ENCODE measurements around the gene KIF26B.
"Not testable (repeated sequence)": the region's sequence is repeated elsewhere in the genome, so short reads cannot be mapped to it uniquely, and the experiment has no call there.

Gene KIF26B

DNA sequence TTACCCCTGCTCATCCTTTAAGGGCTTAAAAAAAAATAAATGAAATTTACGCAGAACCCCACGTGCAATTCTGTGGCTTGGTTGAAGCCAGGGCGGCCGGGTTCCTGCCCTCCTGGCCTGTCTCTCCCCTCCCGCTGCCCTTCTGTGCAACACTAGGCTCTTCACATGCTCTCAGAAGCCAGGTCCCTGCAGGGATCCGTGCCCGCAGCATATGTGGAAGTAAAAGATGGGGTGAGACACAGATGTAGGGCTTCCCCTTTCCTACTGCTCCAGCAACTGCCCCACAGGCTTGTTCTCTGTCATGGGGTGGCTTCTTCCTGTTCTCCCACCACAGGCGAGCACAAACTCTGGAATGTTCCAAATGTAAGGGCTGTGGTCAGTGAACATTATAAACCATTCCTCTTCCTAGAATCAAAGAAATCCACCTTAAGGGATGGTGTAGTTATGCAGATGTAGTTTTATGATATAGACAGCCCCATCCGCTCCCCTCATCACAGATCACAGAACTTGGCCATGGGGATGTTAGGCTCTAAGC lies 535.4 kb downstream of the KIF26B start:
- DNase-seq = no peak

DNA sequence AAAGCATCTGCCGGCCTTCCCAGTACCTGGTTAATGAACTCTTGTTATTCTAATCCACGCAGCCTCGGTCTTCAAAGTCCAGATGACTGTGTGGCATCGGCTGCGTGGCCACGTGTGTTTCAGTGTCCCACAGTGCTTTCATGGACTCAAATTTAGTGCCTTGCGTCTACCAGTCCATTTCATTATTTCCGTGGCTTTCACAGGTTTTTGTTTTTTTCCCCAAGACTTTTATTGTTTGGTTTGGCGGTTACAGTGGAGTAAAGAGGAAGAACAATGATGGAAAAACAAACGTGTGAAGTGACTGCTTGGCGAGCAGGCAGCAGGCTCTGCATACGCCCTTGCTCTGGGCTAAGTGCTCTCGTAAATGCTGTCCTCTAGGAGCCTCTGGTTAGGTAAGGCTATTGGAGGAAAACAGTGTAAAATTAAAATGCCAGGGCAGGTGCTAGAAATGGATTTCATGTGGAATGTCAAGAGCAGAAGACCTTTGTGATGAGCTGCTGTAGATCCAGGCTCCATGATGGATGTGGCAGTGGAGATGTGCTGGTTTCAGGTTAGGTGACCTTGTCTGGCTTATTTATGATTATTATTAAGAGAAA lies 536.3 kb downstream of the KIF26B start:
- DNase-seq = no peak

DNA sequence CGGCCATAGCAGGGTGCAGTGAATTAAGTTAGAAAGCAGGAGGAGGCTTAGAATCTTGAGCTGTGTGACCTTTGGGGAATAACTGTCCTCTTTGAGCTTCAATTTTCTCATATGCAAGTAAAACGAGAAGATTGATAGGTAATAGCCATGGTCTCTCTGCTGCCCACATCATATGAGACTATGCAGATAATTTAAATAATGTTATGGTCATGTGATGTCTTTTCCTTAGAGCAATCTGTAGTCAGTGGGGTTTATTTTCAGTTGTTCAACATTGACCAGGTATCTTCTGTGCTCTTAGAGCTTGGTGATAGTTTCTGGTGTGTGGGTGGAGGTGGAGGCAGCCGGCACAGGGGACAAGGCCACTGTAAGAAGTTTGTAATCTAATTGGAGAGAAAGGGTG lies 537.1 kb downstream of the KIF26B start:
- DNase-seq = no peak

DNA sequence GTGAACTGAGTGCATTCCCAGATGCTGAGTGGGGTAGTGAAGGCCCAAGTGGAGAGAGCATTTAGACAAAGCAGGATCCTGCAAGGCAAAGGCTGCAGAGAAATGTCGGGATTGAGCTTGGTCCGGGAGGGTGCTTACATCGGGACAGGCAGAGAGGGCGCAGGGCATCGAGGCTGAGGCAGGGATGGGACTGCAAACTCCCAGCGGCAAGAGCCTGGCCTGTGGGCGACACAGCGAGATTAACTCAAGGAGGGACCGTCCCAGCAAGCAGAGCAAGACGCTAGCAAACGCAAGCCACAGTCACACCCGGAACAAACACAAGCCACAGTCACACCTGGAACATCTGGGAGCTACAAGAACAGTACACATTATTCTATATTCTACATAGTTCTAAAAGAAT lies 537.5 kb downstream of the KIF26B start:
- DNase-seq = no peak

DNA sequence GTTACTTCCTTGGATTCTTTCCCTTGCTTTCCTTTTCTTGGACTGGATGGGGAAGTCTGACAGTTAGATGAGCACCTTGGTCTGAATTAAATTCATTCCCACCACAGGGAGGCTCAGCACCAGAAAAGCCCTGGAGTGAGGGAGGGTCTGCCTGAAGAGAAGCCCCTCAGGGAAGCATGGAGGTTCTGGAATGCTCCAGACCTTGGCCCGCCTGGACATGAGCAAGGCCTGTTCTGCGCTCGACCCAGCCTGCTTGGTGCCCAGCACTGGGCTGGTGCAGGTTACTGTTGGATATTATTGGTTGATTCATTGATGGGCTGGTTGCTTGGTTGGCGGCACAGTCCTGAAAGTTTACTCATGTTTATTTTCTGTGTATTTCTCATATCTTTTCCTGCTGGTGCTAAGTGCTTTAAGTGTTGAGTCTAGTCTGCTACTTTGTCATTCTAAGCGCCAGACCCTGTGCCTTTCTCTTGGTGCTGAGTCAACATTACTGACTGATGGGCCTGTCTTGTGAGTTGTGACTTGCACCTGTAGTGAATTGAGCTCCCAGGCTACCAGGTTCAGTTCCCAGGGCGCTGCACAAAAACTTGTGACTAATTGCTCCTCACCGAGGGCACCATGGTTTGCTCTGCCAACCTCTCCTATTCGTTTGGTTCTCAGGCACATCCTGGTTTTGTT lies 538.5 kb downstream of the KIF26B start:
- no peak for DNase-seq

DNA sequence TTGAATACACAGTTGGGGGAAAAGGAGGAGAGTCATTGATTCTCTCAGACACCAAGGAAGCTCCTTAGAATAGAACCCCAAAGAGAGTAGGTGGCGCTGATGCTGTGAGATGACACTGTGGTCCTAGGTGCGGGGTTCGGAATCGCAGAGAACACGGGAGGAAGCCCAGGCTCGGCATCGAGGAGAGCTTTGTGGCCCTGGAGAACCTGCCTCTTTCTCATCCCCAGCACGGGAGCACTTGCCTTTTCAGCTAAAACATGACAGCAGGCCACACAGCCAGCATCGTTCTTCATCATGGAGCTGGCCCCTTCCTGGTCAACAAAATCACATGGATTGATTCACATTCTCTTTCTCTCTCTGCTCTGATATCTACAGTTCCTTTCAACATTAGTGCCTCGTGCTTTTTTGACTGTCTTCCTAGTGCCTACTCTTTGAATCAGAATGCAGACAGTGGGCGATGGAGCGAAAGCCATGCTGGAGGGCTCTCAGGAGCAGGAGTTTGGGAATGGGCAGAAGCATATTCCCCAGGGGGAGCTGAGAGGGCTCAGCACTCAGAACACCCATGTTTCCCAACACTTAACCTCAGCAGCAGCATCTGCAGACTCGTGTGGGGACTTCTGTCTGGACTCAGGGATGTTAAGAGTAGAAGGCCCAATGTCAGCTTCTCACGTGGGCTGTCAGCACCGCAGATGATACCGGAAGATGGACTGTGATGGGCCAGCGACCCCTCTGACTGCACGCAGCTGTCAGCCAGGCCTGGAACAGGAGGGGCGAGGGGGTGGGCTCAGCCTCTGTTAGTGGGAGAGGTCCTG lies 539.4 kb downstream of the KIF26B start:
- DNase-seq = no peak

DNA sequence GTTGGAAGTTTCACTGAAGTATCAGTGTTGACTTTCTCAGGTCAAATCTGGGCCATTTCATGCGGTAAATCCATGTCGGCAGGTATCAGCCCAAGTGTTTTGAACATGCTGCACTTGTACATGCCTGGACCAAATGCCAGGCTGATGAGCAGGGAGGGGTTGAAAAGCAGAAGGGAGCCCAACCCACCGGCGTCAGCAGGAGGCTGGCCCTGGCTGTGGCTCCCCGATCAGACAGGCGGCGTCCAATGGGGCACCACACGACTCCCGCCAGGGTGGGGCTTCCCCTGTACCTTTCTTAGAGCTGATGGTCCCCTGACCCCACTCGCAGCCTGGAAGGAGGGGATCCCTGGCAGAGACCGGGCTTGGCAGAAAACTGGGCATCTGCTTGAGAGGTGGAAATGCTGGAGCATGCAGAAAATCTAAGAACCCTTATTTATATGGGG lies 540.0 kb downstream of the KIF26B start:
- DNase-seq = no peak

DNA sequence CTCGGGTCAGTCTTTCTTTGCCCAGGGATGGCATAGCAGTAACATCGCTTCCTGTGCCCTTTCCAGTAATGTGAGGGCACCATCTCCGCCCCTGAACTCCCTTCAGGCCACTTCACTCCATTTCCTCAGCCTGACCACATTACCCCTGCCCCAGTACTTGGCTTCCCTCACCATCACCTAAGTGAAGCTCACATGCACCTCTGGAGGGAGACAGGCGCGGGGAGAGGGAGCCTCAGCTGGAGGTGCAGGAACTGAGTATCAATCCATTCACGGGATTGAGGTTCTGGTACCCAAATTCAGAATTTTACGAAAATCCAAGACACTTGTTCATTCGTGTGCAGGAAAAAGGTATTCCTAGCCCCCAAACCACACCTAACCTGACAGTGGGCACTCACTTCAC lies 540.4 kb downstream of the KIF26B start:
- no peak for DNase-seq

DNA sequence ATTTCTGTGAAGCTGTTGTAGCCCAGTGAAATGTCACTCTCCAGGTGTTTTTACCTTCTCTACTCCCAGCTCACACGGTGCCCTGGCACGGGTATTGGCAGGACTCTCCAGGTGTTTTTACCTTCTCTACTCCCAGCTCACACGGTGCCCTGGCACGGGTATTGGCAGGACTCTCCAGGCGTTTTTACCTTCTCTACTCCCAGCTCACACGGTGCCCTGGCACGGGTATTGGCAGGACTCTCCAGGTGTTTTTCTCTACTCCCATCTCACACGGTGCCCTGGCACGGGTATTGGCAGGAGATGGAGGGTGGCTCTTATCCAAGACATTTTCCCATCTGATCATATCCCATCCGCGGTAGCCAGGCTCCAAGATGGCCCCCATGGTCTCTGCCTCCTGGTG lies 540.9 kb downstream of the KIF26B start:
- DNase-seq = not testable (repeated sequence)

DNA sequence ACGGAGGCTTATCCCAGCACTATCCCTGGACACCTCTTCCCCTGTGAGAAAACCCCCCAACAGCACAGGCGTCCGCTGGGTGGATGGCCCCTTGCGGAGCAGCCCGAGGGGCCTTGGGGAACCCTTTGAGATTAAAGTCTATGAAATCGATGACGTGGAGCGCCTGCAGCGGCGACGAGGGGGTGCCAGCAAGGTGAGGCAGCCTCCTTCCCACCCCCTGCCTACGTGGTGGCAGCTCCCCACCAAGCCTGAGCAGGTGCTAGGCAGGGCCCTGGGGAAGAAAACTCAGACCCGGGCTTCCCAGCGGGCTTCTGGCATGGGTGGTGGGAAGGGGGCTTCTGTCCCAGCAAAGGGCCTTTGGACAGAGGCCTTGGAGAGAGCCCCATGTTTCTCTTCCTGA lies 543.3 kb downstream of the KIF26B start:
- DNase-seq = no peak

DNA sequence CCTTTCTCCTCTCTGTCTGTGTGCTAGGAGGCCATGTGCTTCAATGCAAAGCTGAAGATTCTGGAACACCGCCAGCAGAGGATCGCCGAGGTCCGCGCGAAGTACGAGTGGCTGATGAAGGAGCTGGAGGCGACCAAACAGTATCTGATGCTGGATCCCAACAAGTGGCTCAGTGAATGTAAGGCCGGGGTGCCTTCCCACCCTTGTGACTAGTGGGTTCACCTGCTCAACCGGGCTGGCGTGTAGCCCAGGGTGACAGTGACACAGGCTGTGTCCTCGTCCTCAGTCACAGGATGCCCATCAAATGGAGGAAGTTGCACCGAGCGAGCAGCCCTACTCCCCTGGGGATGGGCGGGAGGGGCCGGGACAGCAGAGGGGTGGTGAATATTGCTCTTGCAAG lies 544.1 kb downstream of the KIF26B start:
- no peak for DNase-seq

DNA sequence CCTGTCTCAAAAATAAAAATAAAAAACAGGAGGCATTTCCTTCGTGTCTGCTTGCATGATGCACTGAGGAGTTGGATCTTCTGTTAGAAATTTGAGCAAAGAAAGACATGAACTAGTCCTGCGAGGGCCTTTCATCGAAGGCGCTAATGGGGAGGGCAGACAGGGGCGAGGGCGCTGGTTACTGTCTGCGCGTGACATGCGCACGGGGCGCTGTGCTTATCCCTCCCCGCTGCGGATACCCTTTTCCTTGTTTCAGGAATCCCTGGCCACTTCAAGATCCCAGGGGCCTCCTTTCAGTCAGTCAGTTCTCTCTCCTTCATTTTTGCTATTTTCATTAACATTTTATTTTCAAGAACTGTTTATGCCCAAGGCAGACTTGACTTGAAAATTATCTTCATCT lies 545.8 kb downstream of the KIF26B start:
- no peak for DNase-seq

DNA sequence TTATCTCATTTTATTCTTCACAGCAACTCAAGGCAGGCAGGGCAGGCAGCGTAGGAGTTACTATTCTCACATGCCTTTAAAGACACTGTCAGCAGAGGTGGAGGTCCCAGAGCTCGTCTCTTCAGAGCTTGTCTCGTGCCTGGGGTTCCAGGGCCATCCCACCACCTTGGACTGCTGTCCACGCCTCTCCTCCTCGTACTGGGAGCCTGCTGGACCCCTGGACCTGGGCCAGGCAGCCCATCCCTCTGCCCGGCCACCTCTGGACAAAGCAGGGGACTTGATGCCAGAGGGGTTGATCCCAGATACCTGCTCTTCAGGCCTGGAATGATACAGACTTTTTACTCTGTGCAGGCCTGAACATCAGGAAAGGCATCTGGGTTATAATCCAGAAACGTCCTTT lies 546.8 kb downstream of the KIF26B start:
- no peak for DNase-seq

DNA sequence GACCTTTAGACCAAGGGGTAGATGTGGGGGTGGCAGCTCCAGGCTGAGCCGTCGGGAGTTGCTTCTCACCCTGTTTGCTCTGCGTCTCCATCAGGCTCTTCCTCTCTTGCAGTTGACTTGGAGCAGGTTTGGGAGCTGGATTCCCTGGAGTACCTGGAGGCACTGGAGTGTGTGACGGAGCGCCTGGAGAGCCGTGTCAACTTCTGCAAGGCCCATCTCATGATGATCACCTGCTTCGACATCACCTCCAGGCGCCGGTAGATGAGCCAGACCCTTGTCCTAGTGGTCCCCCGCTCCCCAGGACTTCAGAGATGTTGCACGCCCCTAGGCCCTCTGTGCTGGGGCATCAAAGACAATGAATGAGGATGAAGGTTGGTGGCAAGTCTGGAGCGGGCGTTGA lies 547.6 kb downstream of the KIF26B start:
- no peak for DNase-seq

DNA sequence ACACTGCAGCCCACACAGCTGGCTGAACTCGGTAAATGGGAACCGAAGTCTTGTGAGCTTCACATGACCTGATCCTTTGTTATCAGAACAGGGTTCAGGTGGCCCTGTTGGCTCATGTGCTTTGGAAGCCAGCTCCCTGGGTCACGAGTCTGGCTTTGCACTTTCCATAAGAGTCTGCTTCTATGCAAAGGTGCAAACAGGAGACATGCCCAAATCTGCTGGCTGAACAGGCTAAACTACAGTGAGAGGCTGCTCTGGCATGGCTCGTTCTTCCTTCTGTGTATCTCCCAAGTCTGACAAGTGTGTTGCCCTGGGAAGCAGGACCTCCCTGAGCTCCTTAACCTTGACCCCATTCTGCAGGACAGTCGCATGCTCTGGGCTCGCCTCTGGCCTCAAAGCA lies 549.6 kb downstream of the KIF26B start:
- no peak for DNase-seq

DNA sequence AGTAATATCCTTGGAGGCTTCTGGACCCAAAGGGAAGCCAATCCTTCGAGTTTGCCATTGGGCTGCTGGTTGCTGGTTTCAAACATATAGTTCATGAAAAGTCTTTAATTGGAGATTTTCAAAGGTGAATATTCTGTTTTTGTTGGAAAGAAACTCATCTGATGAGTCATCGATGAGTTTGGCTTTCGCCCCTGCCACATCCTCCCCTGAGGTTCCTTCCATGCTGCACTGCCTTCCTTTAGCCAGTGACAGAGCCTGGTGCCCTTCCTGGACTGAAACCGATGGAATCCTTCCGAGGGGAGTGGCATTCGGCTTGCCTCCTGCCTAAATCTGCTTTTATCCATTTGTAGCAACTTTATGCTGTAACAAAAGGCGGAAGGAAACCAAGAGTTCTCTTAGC lies 550.0 kb downstream of the KIF26B start:
- DNase-seq = no peak

DNA sequence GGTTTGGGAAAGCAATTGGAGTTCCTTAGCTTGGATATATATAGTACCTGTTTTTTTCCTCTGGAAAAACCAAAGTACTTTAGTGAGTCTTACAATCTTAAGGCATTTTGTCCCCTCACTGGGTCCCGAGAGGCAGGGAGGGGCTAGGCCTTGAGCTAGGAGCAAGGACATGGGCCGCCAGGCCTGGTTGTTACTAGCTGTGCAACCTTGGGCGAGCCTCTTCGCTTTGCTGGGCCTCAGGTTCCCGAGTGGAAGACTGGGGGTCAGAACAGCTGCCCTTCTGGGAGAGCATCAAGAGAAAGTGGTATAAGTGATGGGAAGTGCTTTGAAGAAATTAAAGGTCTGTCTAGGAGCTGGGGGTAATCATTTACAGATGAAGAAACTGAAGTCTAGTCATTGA lies 553.2 kb downstream of the KIF26B start:
- no peak for DNase-seq

DNA sequence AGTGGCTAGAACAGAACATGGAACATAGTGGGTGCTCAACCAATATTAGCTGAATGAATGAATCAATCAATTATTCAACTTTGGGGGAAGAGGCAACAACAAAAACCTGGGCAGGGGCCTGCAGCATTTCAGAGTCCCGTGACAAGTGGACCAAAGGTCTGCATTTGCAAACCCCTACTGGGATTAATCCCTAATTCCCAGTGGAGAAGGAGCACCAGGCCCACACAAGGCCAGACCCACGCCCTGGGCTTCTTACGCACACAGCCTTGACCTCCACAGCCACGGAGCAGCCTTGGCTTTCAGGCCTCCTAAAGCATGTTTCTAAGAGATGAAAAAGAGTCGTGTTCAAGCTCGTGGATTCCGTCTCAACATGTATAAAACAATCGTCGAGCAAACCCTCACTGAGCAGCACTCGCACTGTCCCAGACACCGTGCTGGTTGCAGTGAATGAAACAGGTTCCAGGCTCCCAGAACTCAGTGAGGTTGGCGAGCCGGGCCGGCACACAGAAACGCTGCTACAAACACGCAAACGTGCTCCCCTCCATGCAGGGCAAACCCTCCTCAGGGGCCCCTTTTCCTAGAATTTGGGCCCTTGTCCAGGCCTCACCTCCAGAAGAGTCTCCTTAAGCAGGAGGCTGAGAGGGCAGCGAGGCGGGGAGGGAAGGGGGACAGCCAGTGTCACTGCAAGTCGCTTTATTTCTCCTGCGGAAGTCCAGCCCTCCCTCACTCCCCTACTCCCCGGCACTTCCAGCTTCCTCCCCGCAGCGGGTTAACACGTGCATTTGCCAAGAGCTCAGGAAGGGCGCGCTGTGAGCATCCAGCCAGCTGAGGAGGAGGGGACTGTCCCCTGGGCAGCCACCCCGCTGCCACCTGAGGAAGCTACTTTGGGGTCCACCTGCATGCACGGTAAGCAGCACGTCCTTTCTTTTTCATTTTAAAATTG lies 556.4 kb downstream of the KIF26B start:
- no peak for DNase-seq

DNA sequence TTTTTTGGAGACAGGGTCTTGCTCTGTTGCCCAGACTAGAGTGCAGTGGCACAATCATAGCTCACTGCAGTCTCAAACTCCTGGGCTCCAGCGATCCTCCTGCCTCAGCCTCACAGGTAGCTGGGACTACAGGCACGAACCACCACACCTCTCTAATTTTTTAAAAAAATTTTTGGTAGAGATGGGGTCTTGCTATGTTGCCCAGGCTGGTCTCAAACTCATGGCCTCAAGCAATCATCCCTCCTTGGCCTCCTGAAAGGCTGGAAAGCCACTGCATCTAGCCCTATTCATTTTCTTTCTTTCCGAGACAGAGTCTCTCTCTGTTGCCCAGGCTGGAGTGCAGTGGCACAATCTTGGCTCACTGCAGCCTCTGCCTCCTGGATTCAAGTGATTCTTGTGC lies 559.2 kb downstream of the KIF26B start:
- DNase-seq = not testable (repeated sequence)

DNA sequence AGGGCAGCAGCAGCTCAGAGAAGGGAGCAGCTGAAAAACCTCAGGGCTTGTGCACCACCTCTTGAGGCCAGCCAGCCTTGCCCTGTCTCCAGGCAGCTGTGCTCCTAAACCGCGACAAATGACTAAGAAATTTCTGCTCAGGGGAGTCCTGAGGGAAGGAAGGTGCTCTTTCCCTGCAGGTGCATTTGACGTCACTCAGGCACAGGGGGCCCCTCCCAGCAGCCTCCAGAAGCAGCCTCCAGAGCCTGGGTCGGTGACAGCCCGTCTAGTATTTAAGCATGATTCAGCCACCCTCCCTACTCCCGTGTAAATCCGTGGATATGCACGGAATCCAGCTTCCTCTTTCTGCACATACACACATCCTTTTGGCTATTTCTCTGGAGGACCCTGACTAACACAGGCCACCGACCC lies 560.5 kb downstream of the KIF26B start:
- no peak for DNase-seq

DNA sequence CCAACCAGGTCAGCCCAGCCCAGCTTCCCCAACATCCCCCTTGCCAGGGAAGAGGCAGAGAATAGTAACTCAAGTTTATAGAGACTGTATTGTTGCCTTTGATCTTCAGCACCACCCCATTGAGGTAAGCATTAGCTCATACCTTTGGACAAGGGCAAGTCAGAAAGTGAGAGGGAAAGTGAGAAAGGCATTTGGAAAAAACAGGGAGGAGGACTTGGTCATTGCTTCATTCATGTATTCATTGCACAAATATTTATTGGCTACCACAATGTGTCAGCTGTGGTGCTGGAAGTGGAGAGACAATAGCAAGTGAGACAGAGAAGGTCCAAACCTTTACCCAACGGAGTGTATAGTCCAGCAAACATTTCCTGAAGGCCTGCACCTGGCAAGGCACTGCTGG lies 561.2 kb downstream of the KIF26B start:
- no peak for DNase-seq

DNA sequence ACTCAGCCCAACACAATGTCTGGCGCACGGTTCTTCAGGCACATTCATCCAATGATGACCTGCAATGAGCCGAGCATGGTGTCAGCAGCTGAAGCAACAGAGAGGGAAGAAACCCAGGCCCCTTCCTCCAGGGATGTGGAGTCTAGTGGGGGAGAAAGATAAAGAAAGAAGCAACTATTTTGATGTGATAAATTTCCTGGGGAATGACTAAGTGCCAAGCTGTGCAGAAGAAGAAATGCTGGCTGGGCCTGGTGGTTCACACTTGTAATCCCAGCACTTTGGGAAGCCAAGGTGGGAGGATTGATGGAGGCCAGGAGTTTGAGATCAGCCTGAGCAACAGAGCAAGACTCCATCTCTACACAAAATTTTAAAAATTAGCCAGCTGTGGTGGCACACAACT lies 561.8 kb downstream of the KIF26B start:
- DNase-seq = no peak

DNA sequence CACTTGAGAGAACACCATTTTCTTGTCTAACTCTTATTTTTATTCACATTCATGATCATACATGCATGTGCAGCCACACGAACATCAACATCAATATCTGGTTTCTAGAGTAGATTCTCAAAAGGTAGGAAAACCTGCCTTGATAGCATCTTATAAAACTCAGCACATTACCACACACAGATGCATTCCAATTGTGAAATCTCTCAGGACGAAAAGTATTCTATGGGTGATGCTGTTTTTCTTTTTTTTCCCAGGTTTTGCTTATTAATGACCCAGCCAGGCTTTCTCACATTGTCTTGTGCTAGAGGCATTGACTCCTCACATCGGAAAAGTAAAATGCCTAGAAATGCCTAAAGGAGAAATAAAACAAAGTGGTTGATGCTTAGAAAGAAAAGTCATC lies 562.8 kb downstream of the KIF26B start:
- no peak for DNase-seq
